Ovary (tissue), 3 donors: Measurements from ENCODE around the gene MVP.

Experiments
- CTCF ChIP-seq, 3 donors: fragments of 450-650 bp in 2 of 3; fragments of 200-600 bp in 1 of 3; IDR thresholded peaks; one replicate each; pipeline versions ENCODE4 v1.5.1 to v1.8.0; 2016 to 2022; ENCODE audit warnings: antibody characterized with exemption in 3 of 3, mild to moderate bottlenecking in 1 of 3
- EP300 ChIP-seq: sonication (generic); formaldehyde crosslinking; IDR thresholded peaks from one replicate; pipeline ENCODE4 v1.6.1; 2017; ENCODE audit warnings: antibody characterized with exemption
- POLR2A ChIP-seq: fragments of 450-650 bp; IDR thresholded peaks from one replicate; pipeline ENCODE4 v1.6.1; 2017; ENCODE audit warnings: antibody characterized with exemption, mild to moderate bottlenecking, moderate library complexity
- donor health status: DM: no; HTN: no; CAD: no.

GRCh38 chr16:29871822-29872546 lies 51.7 kb downstream of the MVP start:
- TF ChIP-seq CTCF (IDR thresholded peaks at IDR 0.05) (no peak), EP300 (no peak), POLR2A (no peak)
